T-helper 9 cell (primary cell): ENCODE measurements around the gene FAM200B.

ENCODE experiments used
- DNase-seq: peaks from one replicate; pipeline ENCODE4 v3.0.0-alpha.2; 2020

FAM200B gene

DNA sequence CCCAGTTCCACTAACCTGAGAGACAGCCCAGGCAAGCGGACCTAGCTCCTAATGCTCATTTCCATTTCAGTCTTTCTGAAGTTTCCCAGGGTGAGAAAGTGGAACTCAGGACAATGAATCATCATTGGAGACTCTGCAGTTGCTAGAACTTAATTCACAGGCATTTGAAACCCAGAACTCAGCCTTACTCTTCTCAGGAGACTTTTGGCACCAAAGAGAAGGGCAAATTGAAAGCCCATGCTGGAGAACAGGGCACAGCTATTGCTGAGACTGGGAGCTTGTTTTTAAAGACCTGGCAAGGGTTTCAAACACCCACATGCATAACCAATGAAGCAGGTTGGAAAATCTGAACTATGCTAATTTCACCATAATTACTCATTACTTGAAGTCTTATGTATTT, 57.2 kb downstream of the FAM200B start:
- DNase-seq: no peak
